Activated T-cell treated with anti-CD3 and anti-CD28 coated beads, Interleukin-2, amount 50 U/mL, for 24 hours (primary cell): ENCODE data around the gene LIX1L.

Source experiments
- DNase-seq: peaks from one replicate; pipeline ENCODE4 v3.0.0-alpha.2; 2020
- H3K27ac Mint-ChIP-seq: 2 replicates; pipeline ENCODE4 v1.8.0; 2020; ENCODE audit warnings: mild to moderate bottlenecking, mixed read lengths
- H3K27me3 Mint-ChIP-seq: 2 replicates; pipeline ENCODE4 v1.8.0; 2020; ENCODE audit warnings: mixed read lengths
- H3K36me3 Mint-ChIP-seq: 2 replicates; pipeline ENCODE4 v1.8.0; 2020; ENCODE audit warnings: low read depth, mixed read lengths
- H3K4me1 Mint-ChIP-seq: 2 replicates; pipeline ENCODE4 v1.8.0; 2020; ENCODE audit warnings: low read depth, mixed read lengths
- H3K4me3 Mint-ChIP-seq: 2 replicates; pipeline ENCODE4 v1.8.0; 2020; ENCODE audit warnings: mild to moderate bottlenecking, moderate library complexity, mixed read lengths
- H3K9me3 Mint-ChIP-seq: 2 replicates; pipeline ENCODE4 v1.8.0; 2020; ENCODE audit warnings: mixed read lengths

Gene LIX1L

GRCh38 chr1:145978854-145979745, 21.3 kb upstream of the LIX1L start:
- H3K9me3 Mint-ChIP-seq = no peaks in the 10 kb centered on the region
- H3K4me3 Mint-ChIP-seq = no peak overlapping the region
- peaks cover 3% of the 10 kb centered on the region for H3K36me3 Mint-ChIP-seq
- H3K27me3 Mint-ChIP-seq = no peaks in the 10 kb centered on the region
- H3K4me1 Mint-ChIP-seq = peaks cover 35% of the 10 kb centered on the region
- no peak overlapping the region for H3K27ac Mint-ChIP-seq
- peak; percentile 75 for DNase-seq

GRCh38 chr1:145978471-145978853, 20.6 kb upstream of the LIX1L start:
- Mint-ChIP-seq H3K9me3 (no peaks in the 10 kb centered on the region), H3K36me3 (peaks cover 3% of the 10 kb centered on the region), H3K4me1 (peaks cover 31% of the 10 kb centered on the region), H3K4me3 (peak overlapping the region; percentile 47), H3K27ac (no peak overlapping the region), H3K27me3 (no peaks in the 10 kb centered on the region)
- no peak for DNase-seq

GRCh38 chr1:145977486-145978470, 20.0 kb upstream of the LIX1L start:
- Mint-ChIP-seq H3K36me3 (peaks cover 3% of the 10 kb centered on the region), H3K4me1 (peaks cover 30% of the 10 kb centered on the region), H3K27ac (no peak overlapping the region), H3K4me3 (peak overlapping the region; percentile 47), H3K27me3 (no peaks in the 10 kb centered on the region), H3K9me3 (no peaks in the 10 kb centered on the region)
- DNase-seq = peak; percentile 69

- no peak for DNase-seq
- peaks cover 3% of the 10 kb centered on the region for H3K36me3 Mint-ChIP-seq
- no peaks in the 10 kb centered on the region for H3K9me3 Mint-ChIP-seq
- no peaks in the 10 kb centered on the region for H3K27me3 Mint-ChIP-seq
- H3K27ac Mint-ChIP-seq = no peak overlapping the region
- H3K4me3 Mint-ChIP-seq = no peak overlapping the region
- peaks cover 26% of the 10 kb centered on the region for H3K4me1 Mint-ChIP-seq
These were observed 19.2 kb upstream of the LIX1L start for GRCh38 chr1:145977016-145977415.

- Mint-ChIP-seq H3K4me3 (no peak overlapping the region), H3K27me3 (no peaks in the 10 kb centered on the region), H3K4me1 (peaks cover 20% of the 10 kb centered on the region), H3K36me3 (peaks cover 5% of the 10 kb centered on the region), H3K27ac (no peak overlapping the region), H3K9me3 (no peaks in the 10 kb centered on the region)
- no peak for DNase-seq
These were observed 17.4 kb upstream of the LIX1L start for GRCh38 chr1:145975216-145975615.

- H3K27me3 Mint-ChIP-seq = no peaks in the 10 kb centered on the region
- H3K27ac Mint-ChIP-seq = no peak overlapping the region
- H3K9me3 Mint-ChIP-seq = no peaks in the 10 kb centered on the region
- DNase-seq = no peak
- H3K4me1 Mint-ChIP-seq = peaks cover 20% of the 10 kb centered on the region
- H3K36me3 Mint-ChIP-seq = peaks cover 5% of the 10 kb centered on the region
- no peak overlapping the region for H3K4me3 Mint-ChIP-seq
These were observed 16.9 kb upstream of the LIX1L start for GRCh38 chr1:145974721-145975120.

- no peak overlapping the region for H3K4me3 Mint-ChIP-seq
- H3K36me3 Mint-ChIP-seq = peaks cover 8% of the 10 kb centered on the region
- H3K27me3 Mint-ChIP-seq = no peaks in the 10 kb centered on the region
- H3K9me3 Mint-ChIP-seq = peaks cover under 1% of the 10 kb centered on the region
- peaks cover 24% of the 10 kb centered on the region for H3K4me1 Mint-ChIP-seq
- no peak overlapping the region for H3K27ac Mint-ChIP-seq
- no peak for DNase-seq
These were observed 14.8 kb upstream of the LIX1L start for GRCh38 chr1:145972580-145972979.

GRCh38 chr1:145967288-145967687, 9.5 kb upstream of the LIX1L start:
- peaks cover 4% of the 10 kb centered on the region for H3K9me3 Mint-ChIP-seq
- no peak overlapping the region for H3K27ac Mint-ChIP-seq
- peaks cover 19% of the 10 kb centered on the region for H3K36me3 Mint-ChIP-seq
- DNase-seq = no peak
- peaks cover 41% of the 10 kb centered on the region for H3K4me1 Mint-ChIP-seq
- no peaks in the 10 kb centered on the region for H3K27me3 Mint-ChIP-seq
- H3K4me3 Mint-ChIP-seq = no peak overlapping the region

GRCh38 chr1:145965119-145965744, 7.4 kb upstream of the LIX1L start:
- H3K27ac Mint-ChIP-seq = peak overlapping the region; percentile 96
- peaks cover 56% of the 10 kb centered on the region for H3K4me1 Mint-ChIP-seq
- H3K9me3 Mint-ChIP-seq = peaks cover 4% of the 10 kb centered on the region
- peak overlapping the region; percentile 96 for H3K4me3 Mint-ChIP-seq
- H3K36me3 Mint-ChIP-seq = peaks cover 32% of the 10 kb centered on the region
- no peaks in the 10 kb centered on the region for H3K27me3 Mint-ChIP-seq
- DNase-seq = no peak

GRCh38 chr1:145964328-145965118, 6.7 kb upstream of the LIX1L start, which contains the start of the genes ANKRD34A and POLR3GL:
Gene ANKRD34A (minus strand): TSS chr1:145964575. CDS start chr1:145961759, 2,816 bp downstream.
Gene POLR3GL (plus strand): TSS chr1:145964690. CDS start chr1:145974866, 10,176 bp downstream.
- Mint-ChIP-seq H3K4me1 (peaks cover 63% of the 10 kb centered on the region), H3K36me3 (peaks cover 32% of the 10 kb centered on the region)

GRCh38 chr1:145963265-145964019, 5.6 kb upstream of the LIX1L start:
- peaks cover 72% of the 10 kb centered on the region for H3K4me1 Mint-ChIP-seq
- DNase-seq = no peak

More at GRCh38 chr1:145964328-145965118, 6.7 kb upstream of the LIX1L start, which contains the start of the genes ANKRD34A and POLR3GL:
- H3K27me3 Mint-ChIP-seq = no peaks in the 10 kb centered on the region
- H3K4me3 Mint-ChIP-seq = peak within 1 kb of the TSS; percentile 96
- H3K9me3 Mint-ChIP-seq = peaks cover 4% of the 10 kb centered on the region
- peak within 1 kb of the TSS; percentile 96 for H3K27ac Mint-ChIP-seq
- peak; percentile 90 for DNase-seq

GRCh38 chr1:145962157-145963102, 4.6 kb upstream of the LIX1L start:
- peak overlapping the region; percentile 96 for H3K4me3 Mint-ChIP-seq

More at GRCh38 chr1:145963265-145964019, 5.6 kb upstream of the LIX1L start:
- Mint-ChIP-seq H3K36me3 (peaks cover 29% of the 10 kb centered on the region), H3K9me3 (peaks cover 4% of the 10 kb centered on the region), H3K4me3 (peak overlapping the region; percentile 96), H3K27ac (peak overlapping the region; percentile 96), H3K27me3 (no peaks in the 10 kb centered on the region)

More at GRCh38 chr1:145962157-145963102, 4.6 kb upstream of the LIX1L start:
- H3K27ac Mint-ChIP-seq = peak overlapping the region; percentile 96
- DNase-seq = peak; percentile 73
- peaks cover 2% of the 10 kb centered on the region for H3K9me3 Mint-ChIP-seq
- H3K36me3 Mint-ChIP-seq = peaks cover 24% of the 10 kb centered on the region
- H3K4me1 Mint-ChIP-seq = peaks cover 73% of the 10 kb centered on the region
- H3K27me3 Mint-ChIP-seq = no peaks in the 10 kb centered on the region
